Fibroblast of villous mesenchyme (primary cell): ENCODE data around the gene UCMA. TPM values are rescaled to one million over a fixed set of nuclear protein-coding genes. Genes with fewer than 3 reads are reported as not detected.

Source experiments
- DNase-seq: peaks from one replicate; pipeline ENCODE4 v3.0.0-alpha.2; 2010; ENCODE audit warnings: low read depth
- H3K4me3 ChIP-seq: 2 replicates; pipeline ENCODE4 v1.5.1; 2011; ENCODE audit warnings: low read depth, mild to moderate bottlenecking, low read length
- total RNA-seq: library from RNA; depleted of rRNA; stranded (reverse); fragments of >200 nt; gene quantifications from 2 replicates; pipeline ENCODE4 v1.2.3, GENCODE V29; 2012
- TF ChIP-seq, protein P1 (sequence below): IDR thresholded peaks from 2 replicates; pipeline ENCODE4 v1.5.1; 2012; ENCODE audit warnings: low read depth, mild to moderate bottlenecking, low read length; ENCODE audit not compliant: insufficient read depth

UCMA gene
- total RNA-seq, 1 donor = not detected

GRCh38 chr10:13233358-13233757 is 816 bp downstream of the UCMA start:
- DNase-seq = no peak
- TF ChIP-seq, protein P1, sequence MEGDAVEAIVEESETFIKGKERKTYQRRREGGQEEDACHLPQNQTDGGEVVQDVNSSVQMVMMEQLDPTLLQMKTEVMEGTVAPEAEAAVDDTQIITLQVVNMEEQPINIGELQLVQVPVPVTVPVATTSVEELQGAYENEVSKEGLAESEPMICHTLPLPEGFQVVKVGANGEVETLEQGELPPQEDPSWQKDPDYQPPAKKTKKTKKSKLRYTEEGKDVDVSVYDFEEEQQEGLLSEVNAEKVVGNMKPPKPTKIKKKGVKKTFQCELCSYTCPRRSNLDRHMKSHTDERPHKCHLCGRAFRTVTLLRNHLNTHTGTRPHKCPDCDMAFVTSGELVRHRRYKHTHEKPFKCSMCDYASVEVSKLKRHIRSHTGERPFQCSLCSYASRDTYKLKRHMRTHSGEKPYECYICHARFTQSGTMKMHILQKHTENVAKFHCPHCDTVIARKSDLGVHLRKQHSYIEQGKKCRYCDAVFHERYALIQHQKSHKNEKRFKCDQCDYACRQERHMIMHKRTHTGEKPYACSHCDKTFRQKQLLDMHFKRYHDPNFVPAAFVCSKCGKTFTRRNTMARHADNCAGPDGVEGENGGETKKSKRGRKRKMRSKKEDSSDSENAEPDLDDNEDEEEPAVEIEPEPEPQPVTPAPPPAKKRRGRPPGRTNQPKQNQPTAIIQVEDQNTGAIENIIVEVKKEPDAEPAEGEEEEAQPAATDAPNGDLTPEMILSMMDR = no peak
- no peak overlapping the region for H3K4me3 ChIP-seq

GRCh38 chr10:13231808-13232207 is 2.4 kb downstream of the UCMA start:
- no peak overlapping the region for H3K4me3 ChIP-seq
- TF ChIP-seq, protein P1 = no peak
- DNase-seq = no peak

GRCh38 chr10:13231190-13231589 is 3.0 kb downstream of the UCMA start:
- TF ChIP-seq, protein P1 = no peak
- DNase-seq = peak; percentile 10
- H3K4me3 ChIP-seq = no peak overlapping the region

GRCh38 chr10:13227031-13227430 is 7.1 kb downstream of the UCMA start:
- H3K4me3 ChIP-seq = no peak overlapping the region
- TF ChIP-seq, protein P1 = no peak
- DNase-seq = no peak

DNA sequence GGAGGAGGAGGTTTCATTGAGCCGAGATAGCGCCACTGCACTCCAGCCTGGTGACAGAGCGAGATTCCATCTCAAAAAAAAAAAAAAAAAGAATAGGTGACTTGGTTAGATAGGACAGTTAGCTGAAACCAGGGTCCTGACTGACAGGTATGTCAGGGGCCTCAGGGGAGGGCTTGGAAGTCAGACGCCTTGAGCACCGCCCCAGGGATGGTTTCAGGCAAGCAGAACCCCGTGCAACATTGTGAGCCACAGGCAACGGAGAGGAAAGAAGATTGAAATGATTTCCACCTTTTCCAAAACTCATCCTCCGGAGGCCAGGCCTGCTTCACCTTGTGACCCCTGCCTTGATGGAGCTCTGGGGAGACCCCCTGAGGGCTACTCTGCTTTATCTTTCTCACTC is 8.6 kb downstream of the UCMA start:
- H3K4me3 ChIP-seq = no peak overlapping the region
- no peak for DNase-seq
- TF ChIP-seq, protein P1 = no peak

GRCh38 chr10:13224210-13224995 is 9.8 kb downstream of the UCMA start:
- no peak for DNase-seq
- H3K4me3 ChIP-seq = no peak overlapping the region
- TF ChIP-seq, protein P1 = no peak

DNA sequence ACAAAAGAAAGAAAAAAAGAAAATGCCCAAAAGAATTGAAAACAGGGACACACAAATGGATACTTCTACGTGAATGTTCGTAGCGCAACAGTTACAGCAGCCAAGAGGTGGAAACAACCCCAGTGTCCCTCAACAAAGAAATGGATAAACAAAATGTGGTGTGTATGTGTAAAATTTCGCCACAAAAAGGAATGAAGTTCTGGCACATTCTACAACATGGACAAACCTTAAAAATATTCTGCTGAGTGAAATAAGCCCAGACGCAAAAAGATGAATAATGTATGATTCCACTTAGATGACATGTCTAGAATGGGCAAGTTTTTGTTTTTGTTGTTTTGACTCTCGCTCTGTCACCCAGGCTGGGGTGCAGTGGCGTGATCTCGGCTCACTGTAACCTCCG is 10.9 kb downstream of the UCMA start:
- TF ChIP-seq, protein P1 = no peak
- H3K4me3 ChIP-seq = no peak overlapping the region
- no peak for DNase-seq
